Esophagus mucosa (tissue), 1 donor: Measurements from ENCODE around the gene FAM234A. TPM values are rescaled to one million over a fixed set of nuclear protein-coding genes. Genes with fewer than 3 reads are reported as not detected.
A peak's percentile ranks its signal among the peaks of the same experiment; 100 is the strongest.
"Not testable (repeated sequence)": the region's sequence is repeated elsewhere in the genome, so short reads cannot be mapped to it uniquely, and the experiment has no call there.

Source experiments
- ATAC-seq: fragments of 200-7000 bp; cut with Tn5 transposase; one replicate; pipeline ENCODE4 v1.9.1; 2020
- total RNA-seq: library from RNA; stranded (reverse); gene quantifications from one replicate; pipeline ENCODE4 v1.2.4, GENCODE V29; 2023
- donor health status: DM: yes; HTN: yes; CAD: no.

FAM234A gene
- total RNA-seq, 1 donor from 2014 or later = 56.4 TPM

DNA sequence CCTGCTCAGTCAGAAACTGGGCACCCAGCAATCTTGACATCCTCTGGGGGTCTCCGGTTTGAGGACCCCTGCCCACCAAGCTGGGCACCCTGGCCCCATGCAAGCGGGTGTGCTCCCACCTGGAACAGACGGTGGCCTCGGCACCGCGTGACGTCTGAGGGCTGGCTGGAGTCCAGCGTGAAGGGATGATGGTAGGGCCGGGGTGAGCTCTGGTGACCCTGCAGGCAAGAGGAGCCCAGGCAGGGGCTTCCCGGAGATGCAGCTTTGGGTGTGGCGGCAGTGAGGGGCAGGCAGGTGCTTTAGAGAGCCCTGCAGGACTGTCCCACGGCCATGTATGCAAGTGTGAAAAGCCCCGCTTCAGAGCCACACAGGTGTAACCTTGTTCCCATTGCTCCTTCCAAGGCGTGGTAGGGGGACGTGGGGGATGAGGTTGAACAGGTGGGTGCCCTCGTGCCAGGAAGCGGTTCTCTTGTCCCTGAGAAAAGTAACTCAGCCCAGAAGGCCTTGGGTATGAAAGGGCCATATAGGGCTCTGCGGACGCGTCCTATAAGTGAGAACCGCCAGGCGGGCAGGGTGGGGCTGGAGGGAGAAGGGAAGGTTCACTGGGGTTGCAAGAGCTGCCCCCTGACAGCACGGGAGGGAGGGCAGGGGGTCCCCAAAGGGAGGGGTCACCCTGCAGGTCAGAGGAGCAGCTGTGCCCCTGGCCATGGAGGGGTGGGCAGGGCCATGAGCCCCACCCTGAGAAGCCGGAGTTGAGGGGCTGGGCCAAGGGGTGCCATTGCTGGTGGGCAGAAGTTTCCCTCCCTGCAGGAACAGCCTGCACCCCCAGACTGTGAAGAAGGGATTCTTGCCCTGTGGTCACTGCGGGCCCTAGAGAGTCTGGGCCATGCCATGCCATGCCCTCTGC, 31.9 kb downstream of the FAM234A start:
- ATAC-seq = no peak

DNA sequence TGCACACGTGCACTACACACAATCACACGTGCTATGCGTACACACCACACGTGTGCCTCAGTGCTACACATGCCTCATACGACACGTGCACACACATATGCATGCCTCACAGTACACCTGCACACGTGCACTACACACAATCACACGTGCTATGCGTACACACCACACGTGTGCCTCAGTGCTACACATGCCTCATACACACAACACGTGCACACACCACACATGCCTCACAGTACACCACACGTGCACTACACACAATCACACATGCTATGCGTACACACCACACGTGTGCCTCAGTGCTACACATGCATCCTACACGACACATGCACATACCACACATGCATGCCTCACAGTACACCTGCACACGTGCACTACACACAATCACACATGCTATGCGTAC, 32.9 kb downstream of the FAM234A start:
- ATAC-seq = not testable (repeated sequence)

DNA sequence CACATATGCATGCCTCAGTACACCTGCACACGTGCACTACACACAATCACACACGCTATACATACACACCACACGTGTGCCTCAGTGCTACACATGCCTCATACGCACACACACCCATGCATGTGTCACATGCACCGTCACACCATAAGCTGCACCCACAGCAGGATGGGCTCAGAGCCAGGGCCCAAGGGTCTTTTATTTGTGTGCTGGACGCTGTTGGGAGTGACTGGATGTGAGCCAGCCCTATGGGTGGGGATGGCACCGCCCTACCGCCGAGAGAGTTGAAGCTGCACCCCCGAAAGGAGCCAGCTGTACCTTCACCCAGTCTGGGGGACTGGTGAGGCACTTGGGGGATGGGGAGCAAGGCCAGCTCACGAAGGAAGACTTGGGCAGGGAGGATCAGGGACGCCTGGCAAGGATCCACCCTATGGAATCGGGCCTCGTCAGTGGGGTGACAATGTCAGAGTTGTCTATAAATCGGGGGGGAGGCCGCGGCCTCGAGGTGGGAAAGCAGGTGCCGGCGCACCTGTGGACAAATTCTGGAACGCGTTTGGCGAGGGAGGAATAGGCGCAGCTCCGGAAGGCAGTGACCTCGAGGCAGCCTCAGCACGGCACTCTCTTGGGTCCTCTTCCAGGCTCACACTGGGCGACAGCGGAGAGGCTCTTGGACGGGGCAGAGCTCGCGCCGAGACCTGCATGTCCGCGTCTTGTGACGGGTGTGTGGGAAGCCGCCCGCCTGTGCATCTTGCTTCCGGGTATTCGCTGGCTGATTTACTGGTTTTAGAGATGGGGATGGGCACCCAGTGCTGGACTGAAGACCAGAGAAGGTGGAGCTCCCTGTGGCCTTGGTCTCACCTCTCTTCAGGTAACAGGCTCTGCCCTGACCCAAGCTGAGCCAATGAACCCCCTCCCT, 33.8 kb downstream of the FAM234A start:
- peak; percentile 55 for ATAC-seq

DNA sequence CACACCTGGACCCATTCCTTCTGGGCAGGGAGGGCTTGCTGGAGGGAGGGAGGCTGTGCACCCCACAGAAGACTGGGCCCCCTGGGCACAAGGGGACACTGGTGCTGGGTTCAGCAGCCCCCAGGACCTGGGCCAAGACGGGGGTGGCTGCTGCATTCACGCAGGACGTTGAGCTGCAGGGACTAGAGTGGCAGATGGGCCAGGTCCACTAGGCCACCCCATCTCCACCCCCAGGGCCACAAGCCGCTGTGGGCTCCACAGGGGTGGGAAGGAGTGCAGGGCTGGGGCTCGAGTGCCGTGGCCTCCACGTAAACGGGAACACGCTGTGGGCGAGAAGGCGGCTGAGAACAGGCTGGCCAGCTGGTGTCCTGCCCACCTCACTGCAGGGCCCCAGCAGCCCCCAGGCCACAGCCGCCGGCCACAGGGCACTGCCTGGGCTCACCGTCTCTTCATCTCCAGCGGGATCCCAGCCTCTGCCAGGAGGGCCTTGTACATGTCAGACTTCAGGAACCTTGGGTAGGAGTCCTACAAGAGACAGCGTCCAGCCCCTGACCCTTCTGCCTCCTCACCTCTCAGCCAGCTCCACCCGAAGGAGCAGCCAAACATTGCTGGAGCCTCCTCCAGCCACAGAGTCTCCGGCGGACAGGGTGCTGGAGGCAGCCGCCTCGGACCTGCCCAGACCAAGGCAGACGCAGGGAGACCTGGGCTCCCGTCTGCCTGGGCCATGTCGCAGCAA, 34.6 kb downstream of the FAM234A start:
- ATAC-seq = no peak

DNA sequence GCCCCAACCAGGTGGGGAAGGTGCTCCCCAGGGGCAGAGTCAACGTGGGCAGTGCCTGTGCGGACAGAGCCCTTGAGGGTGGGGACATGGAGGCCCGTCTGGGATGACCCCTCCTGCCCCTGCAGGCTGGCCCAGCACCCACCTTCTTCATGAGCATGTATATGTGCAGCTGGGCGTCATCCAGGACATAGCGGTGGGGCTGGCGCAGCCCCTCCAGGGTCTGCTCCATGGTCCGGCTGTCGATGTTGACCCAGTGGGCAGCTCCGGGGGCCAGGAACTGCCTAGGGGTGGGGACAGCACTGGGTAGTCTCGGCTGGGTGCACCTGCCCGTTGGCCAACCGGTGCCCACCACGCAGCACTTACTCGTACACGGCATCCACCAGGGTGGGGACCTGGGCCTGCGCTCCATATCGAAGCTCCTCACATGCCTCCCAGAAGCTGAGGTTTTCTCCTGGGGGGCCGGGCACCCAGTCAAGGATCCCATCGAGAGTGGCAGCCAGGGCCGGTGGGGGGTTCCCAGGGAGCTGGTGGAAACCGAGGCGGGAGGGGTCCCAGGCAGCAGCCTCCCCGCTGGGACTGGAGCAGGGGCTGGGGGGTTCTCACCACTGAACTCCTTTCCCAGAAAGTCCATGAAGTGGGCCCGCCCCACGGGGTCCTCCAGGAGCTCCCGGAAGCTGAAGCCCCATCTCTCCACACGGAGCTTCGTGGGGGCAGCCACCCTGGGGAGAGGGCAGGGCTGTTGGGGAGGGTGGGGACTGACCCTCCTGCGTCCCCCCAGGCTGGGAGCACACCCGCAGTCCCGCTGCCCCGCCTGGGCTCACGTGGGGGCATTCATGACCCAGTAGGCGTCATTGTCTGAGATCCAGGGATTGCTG, 36.0 kb downstream of the FAM234A start:
- no peak for ATAC-seq

DNA sequence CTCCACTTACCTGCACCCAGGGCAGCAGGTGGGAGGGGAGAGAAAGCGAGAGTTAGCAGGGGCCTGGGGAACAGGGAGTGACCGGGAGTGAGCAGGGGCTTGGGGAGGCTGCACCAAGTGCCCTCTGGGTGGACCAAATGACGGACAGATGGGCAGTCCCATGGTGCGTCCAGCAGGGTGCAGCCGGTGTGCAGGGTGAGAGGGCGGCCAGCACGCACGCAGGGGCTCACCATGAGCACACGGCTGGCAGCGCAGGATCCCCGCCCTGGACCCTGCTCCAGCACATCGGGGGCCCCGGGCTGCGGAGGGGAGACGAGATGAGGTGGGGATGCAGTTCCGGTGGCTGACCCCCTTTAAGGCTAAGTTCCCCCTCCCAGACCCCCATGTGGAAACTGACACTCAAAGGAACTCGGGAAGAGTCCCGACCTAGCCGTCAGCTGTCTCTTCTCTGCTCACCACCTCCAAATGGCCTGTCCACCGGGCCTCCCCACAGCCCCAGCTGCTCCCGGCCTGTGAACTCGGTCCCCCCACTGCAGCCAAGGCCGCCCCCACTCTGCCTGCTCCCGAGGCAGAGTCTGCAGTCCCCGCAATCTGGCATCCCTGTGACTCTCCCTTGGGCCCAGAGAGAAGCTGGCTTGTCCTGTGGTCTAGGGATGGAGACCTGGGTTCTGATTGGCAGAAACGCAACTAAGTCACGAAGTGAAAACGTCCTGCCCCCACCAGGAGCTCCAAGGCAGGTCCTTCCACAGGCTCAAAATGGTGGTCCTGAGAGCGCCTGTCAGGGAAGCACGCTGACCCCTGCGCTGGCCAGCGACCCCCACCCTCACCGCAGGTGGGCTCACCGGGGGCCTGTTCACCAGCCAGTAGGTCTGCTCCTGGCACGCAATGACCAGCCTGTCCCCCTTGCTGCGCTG, 38.3 kb downstream of the FAM234A start:
- no peak for ATAC-seq

DNA sequence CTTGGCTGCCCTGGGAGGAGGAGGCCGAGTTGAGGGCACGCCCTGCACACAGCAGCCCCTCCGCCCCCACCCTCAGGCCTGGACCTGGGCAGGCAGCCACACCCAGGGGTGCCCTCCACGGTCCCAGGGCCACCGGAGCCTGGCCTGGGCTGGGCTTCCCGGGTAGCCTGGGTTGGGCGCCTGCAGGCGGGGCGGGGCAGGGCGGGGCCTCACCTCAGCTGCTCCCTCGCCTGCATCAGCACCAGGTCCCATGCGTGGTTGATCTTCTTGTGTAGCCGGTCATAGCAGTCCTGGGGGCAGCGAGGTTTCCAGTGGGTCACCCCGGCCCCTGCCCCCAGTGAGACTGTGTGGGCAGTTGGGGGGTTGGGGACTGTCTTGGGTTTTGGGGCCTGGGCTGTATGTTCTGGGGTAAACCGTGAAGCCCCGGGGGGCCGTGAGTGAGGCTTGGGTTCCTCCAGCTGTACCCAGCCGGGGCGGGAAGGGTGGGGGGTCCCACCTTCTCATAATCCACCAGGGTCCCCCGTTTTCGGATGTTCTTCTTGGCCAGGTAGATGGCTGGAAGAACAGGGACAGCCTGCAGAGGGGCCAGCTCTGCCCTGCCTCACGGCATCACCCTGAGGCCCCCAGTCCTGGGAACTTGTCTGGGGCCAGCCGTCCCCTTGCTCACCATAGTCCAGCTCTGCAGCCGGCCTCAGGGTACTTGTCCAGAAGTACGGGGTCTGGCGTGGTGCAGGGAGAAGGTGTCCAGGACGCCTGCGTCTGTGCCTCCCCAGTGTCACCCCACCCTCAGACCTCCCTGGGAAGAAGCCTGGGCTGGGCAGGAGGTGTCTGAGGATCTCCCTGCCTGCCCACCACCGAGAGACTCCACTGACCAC, 39.2 kb downstream of the FAM234A start:
- peak; percentile 66 for ATAC-seq

DNA sequence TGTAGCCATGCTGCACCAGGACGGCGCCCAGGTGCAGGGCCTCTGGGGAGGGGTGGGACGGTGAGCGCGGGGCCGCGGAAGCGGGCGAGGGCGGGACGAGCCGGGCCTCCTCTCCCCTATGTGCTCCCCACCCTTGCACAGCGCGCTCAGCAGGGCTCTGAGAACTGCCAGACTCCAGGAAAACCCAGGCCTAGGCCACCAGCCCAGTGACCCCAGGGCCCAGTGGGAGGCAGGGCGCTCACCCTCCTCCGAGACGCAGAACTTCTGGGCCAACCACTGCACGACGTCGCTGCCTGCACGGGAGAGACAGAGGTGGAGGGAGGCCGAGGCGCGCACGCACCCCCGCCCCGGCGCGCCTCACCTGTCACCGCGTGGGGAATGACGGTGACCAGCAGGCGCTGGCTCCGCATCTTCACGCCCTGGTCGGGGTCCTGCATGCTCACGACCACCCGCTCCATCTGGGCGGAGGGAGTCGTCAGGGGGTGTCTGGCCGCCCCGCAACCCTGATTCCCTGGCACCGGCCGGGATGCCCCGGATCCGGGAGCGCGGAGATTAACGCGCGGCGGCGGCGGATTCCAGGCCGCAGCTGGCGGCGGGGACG, 40.5 kb downstream of the FAM234A start:
- peak; percentile 3 for ATAC-seq

DNA sequence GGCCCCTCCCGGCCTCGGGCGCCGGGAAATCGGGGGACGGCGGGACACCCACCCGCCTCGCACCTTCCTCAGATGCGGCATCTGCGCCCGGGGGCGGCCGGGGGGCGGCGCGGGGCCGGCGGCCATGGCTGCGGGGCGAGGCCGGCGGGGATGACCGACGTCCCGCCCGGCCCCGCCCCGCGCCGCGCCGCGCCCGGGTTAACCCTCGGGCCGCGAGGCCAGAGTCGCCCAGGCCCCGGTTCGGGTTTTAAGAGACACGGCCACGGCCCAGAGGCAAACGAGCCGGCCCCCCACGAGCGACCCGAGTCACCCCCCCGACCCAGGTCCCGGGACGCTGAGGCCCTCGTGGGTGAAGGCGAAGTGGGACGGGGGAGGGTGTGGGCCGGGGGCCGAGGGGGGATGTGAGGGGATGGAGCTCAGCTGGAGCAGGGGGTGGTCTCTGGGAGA, 41.2 kb downstream of the FAM234A start, which contains the start of gene RGS11:
TSS of gene RGS11 (minus strand) at position 159 of the 447 bp plus-strand sequence. CDS start at position 126, 33 bp downstream.
- no peak for ATAC-seq

DNA sequence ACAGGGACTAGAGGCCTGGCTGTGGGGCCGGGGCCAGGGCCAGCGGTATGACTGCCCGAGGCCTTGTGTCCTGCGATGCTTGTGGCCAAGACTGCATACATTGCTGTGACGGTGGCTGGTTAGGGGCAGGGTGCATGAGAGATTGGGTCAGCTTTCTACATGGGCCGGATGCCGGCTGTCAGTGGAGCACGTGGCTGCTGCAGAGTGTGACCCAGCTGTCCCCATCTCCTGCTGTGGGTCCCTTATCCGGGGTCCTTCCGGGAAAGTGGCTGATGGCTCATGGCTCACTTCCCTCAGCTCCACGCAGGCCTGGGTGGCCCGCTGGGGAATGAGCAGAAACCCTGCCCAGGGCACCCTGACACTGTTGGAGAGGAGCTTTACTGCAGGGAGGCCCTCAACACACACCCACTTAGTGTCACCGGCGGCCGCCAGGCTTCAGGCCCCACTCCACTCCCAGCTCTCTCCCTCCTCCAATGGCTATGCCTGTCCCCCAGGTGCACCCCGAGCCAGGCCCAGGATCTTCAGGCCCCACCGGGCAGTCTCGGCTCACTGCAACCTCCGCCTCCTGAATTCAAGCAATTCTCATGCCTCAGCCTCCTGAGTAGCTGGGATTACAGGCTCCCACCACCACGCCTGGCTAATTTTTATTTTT, 41.9 kb downstream of the FAM234A start:
- no peak for ATAC-seq

DNA sequence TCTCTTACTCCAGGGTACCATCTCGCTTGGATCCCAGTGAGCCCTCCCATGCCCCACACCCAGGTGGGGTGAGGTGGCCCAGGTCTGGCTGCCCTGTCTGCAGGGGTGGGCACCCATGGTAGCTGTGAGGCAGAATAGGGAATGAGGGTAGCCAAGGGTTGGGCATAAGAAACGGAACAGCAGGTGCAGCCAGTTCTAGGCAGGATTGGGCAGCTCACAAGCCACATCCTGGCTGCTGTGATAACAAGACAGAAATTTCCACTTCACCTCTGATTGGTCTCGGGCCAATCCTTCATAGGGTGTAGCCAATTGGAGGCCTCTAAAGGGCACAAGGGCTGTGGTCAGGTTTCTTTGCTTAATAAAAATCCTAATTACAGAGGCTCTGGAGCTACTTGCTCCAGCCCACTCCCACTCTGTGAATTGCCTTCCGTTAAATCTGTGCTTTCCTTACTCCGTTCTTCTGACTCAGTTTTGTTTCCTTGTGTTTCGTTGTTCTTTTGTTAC, 44.3 kb downstream of the FAM234A start:
- peak; percentile 54 for ATAC-seq

DNA sequence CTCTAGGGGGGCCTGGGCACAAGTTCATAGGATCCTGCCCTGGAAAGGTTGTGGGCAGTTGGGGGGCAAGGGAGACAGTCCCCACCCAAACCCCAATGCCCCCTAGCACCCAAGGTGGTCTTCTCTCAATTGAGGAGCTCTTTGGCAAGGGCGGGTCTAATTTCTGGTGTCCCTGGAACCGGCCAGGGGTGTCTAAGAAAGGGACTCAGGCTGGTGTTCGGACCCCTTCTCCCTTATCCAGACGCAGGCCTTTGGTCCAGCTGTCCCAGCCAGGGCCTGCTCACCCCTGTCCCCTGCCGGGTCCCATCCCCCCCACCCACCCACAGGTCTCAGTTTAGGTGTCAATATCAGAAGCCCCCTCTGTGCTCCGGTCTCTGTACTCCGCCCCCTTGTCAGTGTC, 44.9 kb downstream of the FAM234A start:
- ATAC-seq = no peak

DNA sequence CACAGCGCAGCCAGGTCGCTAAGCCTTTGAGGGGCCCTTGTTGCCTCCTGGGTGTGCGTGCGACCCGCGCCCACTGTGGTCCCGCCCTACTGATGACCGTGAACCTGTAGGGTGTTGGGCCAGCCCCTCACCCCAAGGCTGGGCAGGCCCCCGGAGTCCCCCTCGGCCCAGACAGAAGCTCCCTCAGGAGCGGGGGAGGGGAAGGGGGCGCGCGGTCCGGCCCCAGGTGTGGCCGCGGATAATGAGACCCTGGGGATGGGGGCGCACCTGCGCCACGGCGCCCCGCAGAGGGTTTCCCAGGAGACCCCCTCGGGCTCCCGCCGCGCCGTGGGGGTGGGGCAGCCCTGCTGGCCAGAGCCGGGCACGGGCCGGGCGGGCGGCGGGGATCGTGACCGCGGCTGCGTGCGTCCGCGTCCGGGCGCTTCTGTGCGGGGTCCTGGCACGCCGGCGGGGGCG, 45.4 kb downstream of the FAM234A start:
- no peak for ATAC-seq

DNA sequence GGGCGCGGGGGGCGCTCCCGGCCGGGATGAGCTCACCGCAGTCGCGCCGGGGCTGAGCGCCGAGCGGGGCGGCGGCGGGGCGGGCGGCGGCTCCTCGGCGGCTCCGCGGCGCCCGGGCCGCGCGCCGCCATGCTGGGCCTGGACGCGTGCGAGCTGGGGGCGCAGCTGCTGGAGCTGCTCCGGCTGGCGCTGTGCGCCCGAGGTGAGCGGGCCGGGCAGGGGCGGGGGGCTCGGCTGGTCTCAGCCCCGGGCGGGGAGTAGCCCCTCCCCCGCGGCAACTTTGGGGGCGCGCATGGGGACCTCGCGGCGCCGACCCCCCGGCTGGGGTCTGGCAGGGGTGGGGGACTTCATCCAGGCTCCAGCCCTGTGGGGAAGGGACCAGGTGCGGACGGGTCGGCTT, 45.9 kb downstream of the FAM234A start, which contains the start of gene ARHGDIG:
TSS of gene ARHGDIG (plus strand) at position 40 of the 400 bp plus-strand sequence. CDS start at position 130, 90 bp downstream.
- ATAC-seq = no peak

DNA sequence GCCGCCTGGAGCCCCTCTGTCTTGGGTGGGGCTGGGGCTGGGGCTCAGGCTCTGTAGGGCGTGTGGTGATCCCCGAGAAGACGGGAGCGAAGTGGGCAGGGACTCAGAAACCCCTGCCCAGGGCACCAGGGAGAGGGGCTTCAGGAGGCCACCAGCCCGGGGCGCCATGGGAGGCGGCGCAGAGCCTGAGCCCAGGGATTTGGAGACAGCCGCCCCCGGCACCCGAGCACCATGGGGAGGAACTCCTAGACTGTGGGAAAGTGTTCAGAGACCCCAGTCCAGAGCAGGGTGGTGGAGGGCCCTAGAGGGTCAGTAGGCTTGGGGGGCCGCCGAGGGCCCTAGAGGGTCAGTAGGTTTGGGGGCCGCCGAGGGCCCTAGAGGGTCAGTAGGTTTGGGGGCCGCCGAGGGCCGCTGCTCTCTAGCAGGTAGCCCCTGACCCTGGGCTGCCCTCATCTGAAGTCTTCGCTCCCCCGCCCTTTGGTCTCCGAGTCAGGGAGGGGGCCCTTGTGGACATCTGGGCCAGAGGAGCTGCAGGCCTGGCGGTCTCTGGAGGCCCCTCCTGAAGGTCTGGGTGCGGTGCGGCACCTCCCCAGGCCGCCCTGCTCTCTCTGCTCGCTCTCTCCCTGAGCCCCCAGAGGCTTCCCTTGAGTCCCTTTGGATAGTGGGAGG, 46.5 kb downstream of the FAM234A start:
- no peak for ATAC-seq

DNA sequence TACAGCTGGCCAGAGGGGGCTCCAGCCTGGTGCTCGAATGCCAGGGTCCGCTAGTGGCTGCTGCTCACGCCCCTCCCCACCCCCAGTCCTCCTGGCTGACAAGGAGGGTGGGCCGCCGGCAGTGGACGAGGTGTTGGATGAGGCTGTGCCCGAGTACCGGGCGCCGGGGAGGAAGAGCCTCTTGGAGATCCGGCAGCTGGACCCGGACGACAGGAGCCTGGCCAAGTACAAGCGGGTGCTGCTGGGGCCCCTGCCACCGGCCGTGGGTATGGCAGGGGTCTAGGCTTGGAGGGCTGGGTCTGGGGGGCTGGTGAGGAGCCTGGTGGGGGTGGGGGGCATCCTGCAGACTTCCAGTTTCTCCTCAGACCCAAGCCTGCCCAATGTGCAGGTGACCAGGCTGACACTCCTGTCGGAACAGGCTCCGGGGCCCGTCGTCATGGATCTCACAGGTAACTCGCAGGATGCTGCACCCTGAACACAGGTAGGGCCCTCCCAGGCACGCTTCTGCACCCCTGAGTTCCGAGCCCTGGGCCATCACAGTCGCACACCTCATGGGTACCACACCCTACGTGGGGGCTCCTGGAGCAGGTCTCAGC, 47.1 kb downstream of the FAM234A start:
- ATAC-seq = peak; percentile 7

DNA sequence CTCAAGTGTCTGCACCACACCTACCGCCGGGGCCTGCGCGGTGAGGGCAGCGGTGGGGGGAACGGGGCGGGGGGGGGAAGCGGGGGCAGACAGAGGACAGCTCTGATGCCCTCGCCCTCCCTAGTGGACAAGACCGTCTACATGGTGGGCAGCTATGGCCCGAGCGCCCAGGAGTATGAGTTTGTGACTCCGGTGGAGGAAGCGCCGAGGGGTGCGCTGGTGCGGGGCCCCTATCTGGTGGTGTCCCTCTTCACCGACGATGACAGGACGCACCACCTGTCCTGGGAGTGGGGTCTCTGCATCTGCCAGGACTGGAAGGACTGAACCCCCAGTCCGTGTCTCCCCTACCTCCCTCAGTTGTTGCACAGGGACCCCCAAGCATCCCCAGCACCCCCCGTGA, 47.9 kb downstream of the FAM234A start:
- ATAC-seq = no peak
